ENCODE measurements around the gene PON2.
"Not testable (repeated sequence)": the region's sequence is repeated elsewhere in the genome, so short reads cannot be mapped to it uniquely, and the experiment has no call there.

The PON2 gene

DNA sequence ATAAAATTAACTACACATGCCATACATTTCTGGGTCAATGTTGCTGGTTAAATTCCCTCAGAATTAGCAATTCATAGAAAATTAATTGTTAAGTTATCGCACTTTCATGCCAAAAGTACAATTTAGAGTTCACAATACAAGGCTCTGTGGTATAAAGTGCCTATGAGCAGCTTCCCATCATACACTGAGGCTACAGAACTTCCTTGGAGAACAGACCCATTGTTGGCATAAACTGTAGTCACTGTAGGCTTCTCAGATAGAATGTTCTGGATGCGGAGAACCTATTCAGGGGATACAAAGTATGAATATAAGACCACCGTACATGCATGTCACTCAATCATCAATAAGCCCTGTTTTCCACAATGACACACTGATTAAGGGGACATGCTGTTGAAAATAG, 29.6 kb downstream of the PON2 start:
- no peak for DNase-seq (ENCODE audit: low read depth, low spot score)

DNA sequence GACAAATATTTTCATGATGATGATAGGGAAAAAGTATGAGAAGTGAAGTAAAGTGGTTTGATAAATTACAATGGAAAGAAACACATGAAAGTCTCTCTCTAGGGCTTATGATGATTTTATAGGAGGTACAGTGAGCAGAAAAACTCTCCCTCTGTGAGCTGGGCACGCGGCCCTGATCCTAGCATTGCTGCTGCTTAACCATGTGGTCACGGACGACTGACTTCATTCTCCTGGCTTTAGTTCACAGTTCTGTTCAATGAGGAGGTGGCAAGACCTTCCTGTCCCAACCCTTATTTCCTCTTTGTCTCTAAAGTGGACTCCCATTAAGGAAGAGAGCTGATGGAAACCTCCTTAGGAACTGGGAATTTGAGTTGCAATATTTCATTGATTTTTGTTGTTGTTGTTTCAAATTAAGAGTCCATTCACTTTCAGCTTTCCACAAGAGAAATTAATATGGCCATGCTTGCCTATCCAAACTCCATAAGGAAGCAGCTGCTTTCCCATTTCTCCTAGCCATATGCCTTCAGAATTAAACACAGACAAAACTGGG, 30.4 kb downstream of the PON2 start:
- DNase-seq (ENCODE audit: low read depth, low spot score): no peak

DNA sequence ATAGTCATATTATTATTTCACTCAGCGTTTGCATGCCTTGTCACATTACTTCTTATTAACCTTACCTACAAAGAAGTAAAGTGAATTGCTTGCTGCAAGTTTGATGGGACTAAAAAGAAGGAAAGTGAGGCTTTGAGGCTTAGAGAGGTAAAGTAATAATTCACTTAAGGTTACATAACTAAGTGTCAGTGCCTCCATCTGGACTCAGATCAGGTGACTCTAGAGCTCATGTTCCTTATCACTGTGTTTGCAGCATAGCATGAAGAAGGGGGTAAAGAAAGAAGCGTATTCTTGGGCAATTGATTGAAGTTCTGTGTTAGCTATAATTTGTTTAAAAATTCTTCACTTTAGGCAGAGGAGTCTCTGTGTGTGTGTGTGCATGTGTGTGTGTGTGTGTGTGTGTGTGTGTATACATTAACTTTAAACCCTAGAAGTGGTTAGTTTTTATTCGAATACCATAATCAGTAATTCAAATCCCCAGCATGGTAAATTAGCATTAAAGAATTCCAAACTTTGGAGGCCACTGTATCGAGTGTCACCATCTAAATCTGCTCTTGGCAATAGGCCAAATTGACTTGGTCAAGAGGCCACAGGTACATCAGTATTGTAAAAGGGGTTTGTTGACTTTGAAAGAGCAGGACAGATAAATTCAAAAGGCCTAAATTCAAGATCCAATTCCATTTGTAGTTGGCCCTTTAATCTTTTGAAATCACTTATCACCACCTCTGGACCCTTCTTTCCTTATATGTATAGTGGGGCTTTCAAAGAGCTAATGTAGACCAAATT, 36.5 kb downstream of the PON2 start:
- no peak for DNase-seq (ENCODE audit: low read depth, low spot score)

GRCh38 chr7:95397381-95397780, 37.4 kb downstream of the PON2 start:
- DNase-seq (ENCODE audit: low read depth, low spot score): no peak

DNA sequence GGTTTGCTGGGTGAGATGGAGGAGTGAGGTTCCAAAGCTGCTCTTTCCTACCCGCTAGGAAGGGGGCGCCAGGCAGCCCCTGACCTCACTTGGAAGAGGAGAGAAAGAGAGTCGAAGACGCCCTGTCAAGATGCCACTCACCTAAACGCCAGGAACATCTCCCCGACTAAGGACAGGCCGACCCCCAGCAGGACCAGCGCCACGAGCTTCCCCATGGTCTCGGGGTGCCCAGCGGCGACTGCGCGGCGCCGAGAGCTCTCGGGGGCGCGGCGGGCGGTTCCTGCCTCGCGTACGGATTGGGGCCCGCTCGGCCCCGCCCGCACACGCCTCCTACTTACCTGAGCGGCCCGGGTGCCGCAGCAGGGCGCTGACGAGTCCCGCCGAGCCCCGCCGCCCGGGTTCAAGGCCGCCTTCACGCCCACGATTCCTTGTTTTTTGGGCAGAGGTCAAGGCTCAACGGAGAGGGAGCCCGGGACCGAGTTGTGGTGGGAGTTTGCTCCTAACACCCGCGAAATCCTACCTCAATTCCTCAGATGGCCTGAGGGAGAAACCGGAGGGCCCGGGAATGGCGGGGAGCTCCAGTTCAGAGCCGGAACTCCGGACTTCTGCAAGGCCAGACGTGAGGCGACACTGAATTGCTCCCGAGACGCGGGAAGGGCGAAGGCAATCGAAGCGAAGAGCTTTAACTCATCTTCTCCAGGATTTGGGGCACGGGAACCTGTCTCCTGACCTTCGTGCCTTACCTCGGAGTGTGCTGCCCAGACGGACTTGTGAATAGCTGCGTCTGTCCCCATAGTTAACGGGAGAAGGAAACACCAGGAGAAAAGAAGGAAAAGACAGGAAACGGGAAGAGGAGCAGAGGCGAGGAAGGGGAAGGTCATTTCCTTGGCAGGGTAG, 38.4 kb downstream of the PON2 start, which contains the start of gene PON3:
Gene PON3, minus strand, starts transcription at position 240 of the 897 bp plus-strand sequence. Its CDS starts 25 bp downstream, at position 215.
- DNase-seq (ENCODE audit: low read depth, low spot score): no peak

DNA sequence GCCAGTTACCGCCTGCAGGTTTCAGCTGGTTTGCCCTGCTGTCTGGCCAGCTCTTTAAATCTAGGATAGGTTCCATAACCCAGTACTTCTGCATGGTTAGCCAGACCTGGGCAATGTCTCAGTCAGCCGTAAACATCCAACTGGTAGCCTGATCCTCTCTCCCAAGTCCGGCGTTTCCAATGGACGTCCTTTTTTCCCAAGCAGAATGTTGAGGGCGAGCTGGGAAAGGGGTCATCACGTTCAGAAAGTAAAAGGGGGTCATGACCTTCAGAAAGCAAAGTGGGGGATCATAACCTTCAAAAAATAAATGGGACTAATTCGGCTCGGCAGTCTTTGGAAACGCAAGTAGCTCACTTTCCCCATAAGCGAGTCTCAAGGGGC, 39.1 kb downstream of the PON2 start:
- no peak for DNase-seq (ENCODE audit: low read depth, low spot score)

DNA sequence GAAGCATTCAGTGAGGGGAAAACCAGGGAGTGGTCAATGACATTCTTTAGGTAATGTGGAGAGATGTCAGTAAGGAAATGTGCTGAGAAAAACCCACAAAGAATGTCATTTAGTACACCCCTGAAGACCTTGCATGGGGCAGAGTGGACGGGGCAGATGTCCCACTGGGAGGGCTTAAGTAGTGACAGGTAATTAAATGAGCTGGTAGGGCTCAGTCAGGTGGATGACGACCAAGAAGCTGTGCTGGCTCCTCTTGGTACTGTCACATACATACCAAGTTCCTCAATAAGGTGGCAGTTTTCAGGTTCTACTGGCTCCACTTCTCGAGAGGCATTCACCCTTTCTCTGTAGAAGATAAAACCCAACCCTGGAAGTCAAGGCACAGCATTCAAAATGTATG, 40.5 kb downstream of the PON2 start:
- no peak for DNase-seq (ENCODE audit: low read depth, low spot score)

DNA sequence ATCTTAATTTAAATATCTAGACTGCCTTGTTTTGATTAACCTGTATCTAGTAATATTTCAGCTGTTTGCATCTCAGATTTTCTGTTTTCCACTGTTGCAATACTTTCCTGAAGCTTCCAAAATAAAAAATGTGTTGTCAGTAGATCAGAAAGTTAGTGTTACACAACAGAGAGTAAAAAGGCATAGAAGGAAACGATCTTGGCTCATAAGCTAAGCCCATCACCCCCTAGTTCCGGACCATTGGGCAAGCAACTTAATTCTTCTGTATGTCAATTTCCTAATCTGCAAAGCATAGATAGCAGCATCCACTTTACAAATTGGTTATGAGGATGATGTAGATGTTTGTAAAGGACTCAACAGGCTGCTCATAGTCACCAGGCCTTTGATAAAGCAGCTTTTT, 43.1 kb downstream of the PON2 start:
- DNase-seq (ENCODE audit: low read depth, low spot score): no peak

- no peak for DNase-seq (ENCODE audit: low read depth, low spot score)
Measured at GRCh38 chr7:95389516-95389915, 45.3 kb downstream of the PON2 start.

DNA sequence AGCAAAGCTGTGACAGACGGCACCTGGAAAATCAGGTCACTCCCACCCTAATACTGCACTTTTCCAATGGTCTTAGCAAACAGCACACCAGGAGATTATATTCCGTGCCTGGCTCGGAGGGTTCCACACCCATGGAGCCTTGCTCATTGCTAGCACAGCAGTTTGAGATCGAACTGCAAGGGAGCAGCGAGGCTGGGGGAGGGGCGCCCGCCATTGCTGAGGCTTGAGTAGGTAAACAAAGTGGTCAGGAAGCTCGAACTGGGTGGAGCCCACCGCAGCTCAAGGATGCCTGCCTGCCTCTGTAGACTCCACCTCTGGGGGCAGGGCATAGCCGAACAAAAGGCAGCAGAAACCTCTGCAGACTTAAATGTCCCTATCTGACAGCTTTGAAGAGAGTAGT, 55.4 kb downstream of the PON2 start:
- not testable (repeated sequence) for DNase-seq (ENCODE audit: low read depth, low spot score)

- DNase-seq (ENCODE audit: low read depth, low spot score): no peak
Measured at GRCh38 chr7:95376632-95377400, 58.0 kb downstream of the PON2 start.

GRCh38 chr7:95375591-95376257, 59.1 kb downstream of the PON2 start:
- no peak for DNase-seq (ENCODE audit: low read depth, low spot score)

DNA sequence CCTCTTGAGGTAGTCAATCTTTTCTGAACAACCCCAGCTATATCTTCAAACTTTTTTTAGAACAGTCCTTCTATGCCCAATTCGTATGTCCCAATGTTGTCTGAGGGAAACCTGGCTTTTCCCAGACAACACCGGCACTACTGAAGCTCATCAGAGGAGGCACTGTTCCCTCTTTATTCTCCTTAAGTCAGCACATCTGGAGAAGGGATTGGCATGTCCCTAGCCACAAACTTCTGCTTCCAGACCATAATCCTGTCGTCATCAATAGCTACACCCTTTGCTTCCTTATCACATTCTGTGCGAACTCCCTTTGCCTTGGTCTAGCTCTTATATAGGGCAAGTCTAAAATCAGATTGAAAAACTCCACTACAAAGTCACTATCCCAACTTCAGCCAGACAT, 61.5 kb downstream of the PON2 start:
- no peak for DNase-seq (ENCODE audit: low read depth, low spot score)

DNA sequence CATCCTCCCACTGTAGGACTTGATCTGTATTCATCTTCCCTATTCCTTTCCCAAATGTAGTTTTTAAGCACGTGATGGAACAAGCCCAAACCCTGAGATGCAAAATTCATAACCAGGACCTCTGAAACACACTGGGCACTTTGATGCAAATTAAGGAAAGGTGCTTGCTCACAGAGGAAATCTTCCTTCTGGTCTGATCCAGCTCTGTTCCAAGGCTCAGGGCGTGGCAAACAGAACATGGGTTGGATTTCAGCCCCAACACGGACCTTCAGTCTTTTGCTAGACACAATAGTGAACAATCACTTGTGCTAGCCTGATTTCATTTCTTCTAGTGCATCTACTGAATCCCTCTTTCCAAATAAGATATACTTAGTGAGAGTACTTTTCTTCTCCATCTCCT, 66.6 kb downstream of the PON2 start:
- no peak for DNase-seq (ENCODE audit: low read depth, low spot score)

DNA sequence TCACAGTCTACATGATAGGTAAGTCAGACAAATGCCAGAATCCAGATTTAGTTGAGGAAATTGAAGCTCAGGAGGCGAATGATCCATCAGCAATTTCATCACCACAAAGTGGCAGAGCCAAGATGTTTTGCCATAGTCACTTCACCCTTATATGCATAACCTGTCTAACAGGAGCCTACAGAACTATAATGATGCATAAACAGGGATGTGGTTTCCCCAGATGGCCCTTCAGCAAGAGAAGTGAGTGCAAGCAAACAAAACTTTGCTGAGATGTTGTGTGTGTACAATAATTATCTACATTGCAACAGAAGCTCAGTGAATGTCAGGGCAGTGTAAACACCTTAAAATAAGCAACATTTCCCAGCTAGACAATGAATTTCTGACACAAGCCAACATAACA, 67.2 kb downstream of the PON2 start:
- DNase-seq (ENCODE audit: low read depth, low spot score): no peak

DNA sequence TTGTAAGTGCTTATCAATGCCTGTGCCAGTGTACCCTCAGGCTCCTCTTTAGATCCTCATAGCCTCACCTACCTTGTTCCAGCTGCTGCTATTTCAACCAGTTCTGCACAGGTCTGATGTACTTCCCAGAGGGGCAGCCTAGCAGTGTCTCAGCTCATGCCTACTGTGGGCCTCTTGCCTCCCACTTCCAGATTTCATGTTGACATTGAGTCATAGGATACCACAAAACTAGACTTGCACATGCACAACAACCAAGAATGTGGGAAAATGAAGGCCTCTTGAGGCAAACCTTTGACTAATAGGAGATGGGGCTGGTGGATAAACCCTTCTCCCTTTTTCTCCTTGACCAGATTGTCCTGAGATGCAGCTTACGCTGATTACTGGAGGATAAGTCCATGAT, 69.7 kb downstream of the PON2 start:
- no peak for DNase-seq (ENCODE audit: low read depth, low spot score)

- DNase-seq (ENCODE audit: low read depth, low spot score): no peak
Measured at GRCh38 chr7:95357623-95358022, 77.2 kb downstream of the PON2 start.

Data from smooth muscle cell of the brain vasculature (primary cell).